Heart left ventricle (tissue), 13 donors: Measurements from ENCODE around the gene RPTOR.

ENCODE experiments used
- CTCF ChIP-seq, 12 donors: fragments of 200-600 bp; sonication (generic) in 4 of 12; IDR thresholded peaks; one replicate each; pipeline versions ENCODE4 v1.5.0 to v1.8.0; 2018 to 2022; ENCODE audit warnings: antibody characterized with exemption in 12 of 12, mild to moderate bottlenecking in 5 of 12
- POLR2A ChIP-seq, 2 donors: fragments of 450-650 bp; IDR thresholded peaks; one replicate each; pipeline ENCODE4 v1.6.1; 2017; ENCODE audit warnings: antibody characterized with exemption in 2 of 2, mild to moderate bottlenecking in 2 of 2, moderate library complexity in 2 of 2
- donor health status: ischemic (EF 13 %, LVEDD 7.1; RV severe dilation, severe dysfunction).
- donor health status: DM: no; HTN: yes; CAD: no.
- donor health status: DM: no; HTN: no; CAD: no.
- donor health status: ischemic (EF 25% LVEDD 6.9; RV normal size, moderate dysfunction).
- donor health status: ischemic (EF 25% LVEDD 5.7; RV mildly dilated, moderate dysfunction).
- donor health status: ischemic (EF 35%, LVEDD 5.7; RV mildly dilated, moderate dysfunction).
- donor health status: nonischemic (EF 11% LVEDD 7.7; RV severe dilation, severe dysfunction).
- donor health status: DM: yes; HTN: yes; CAD: no.
- donor health status: PGD.
- donor health status: ischemic (EF 29% LVEDD 5.4; RV normal size, mild dysfunction).
- donor health status: nonischemic (EF 23%, LVEDD 6.1; RV moderate dilation, normal function).

DNA sequence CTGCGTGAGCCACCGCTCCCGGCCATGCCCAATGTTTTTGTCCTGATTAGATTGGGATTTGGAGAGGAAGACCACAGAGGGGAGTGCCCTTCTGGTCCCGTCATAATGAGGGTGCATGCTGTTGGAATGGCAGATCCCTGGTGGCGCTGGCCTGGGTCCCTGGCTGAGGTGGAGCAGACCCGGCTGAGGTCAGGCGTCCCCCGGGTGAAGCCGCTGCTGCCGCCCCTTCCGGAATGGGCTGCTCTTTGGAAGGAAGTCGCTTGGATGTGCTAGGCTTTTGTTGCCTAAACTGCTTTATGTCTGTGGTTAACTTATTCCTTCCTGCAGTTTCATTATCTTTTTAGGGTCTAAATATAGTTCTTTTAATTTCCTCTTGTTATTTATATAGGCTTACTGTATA, 326.7 kb downstream of the RPTOR start:
- TF ChIP-seq POLR2A (IDR thresholded peaks at IDR 0.05), result no peak
- no peak for TF ChIP-seq CTCF (IDR thresholded peaks at IDR 0.05)
